GM23338 (cell line): ENCODE results near the gene ATP9B. TPM values are rescaled to one million over a fixed set of nuclear protein-coding genes. Genes with fewer than 3 reads are reported as not detected.

ENCODE experiments used
- ATAC-seq: fragments of 200-7000 bp; cut with Tn5 transposase; 3 replicates; pipeline ENCODE4 v1.9.1; 2020
- DNase-seq: peaks from one replicate; pipeline ENCODE4 v3.0.0-alpha.2; 2015; ENCODE audit warnings: low spot score
- H2AFZ ChIP-seq: fragments of 200-600 bp; sonication (generic); 2 replicates; pipeline ENCODE4 v1.8.0; 2016; ENCODE audit warnings: antibody characterized with exemption, mild to moderate bottlenecking, moderate library complexity
- H3F3A ChIP-seq: fragments of 200-600 bp; sonication (generic); replicated peaks from 2 replicates; pipeline ENCODE4 v1.8.0; 2017; ENCODE audit warnings: antibody characterized with exemption, mixed run types, low read depth
- H3K27ac ChIP-seq: fragments of 200-600 bp; sonication (generic); 2 replicates; pipeline ENCODE4 v1.6.1; 2016; ENCODE audit warnings: low read depth
- H3K27me3 ChIP-seq: fragments of 200-600 bp; sonication (generic); 2 replicates; pipeline ENCODE4 v1.8.0; 2016; ENCODE audit warnings: mild to moderate bottlenecking, mixed run types, moderate library complexity; ENCODE audit not compliant: insufficient read depth
- H3K36me3 ChIP-seq: fragments of 200-600 bp; sonication (generic); 2 replicates; pipeline ENCODE4 v1.8.0; 2016; ENCODE audit warnings: mild to moderate bottlenecking; ENCODE audit not compliant: insufficient read depth
- H3K4me1 ChIP-seq: fragments of 200-600 bp; sonication (generic); 2 replicates; pipeline ENCODE4 v1.8.0; 2016; ENCODE audit warnings: mild to moderate bottlenecking, moderate library complexity; ENCODE audit not compliant: insufficient read depth
- H3K4me2 ChIP-seq: fragments of 200-600 bp; sonication (generic); 2 replicates; pipeline ENCODE4 v1.7.1; 2017; ENCODE audit warnings: mixed run types
- H3K4me3 ChIP-seq: fragments of 200-600 bp; sonication (generic); 2 replicates; pipeline ENCODE4 v1.6.1; 2016; ENCODE audit warnings: mixed run types
- H3K79me2 ChIP-seq: fragments of 200-600 bp; sonication (generic); replicated peaks from 2 replicates; pipeline ENCODE4 v1.8.0; 2017; ENCODE audit warnings: mild to moderate bottlenecking; ENCODE audit not compliant: insufficient read depth
- H3K9me2 ChIP-seq: fragments of 200-600 bp; sonication (generic); 2 replicates; pipeline ENCODE4 v1.8.0; 2017; ENCODE audit not compliant: insufficient read depth
- H4K20me1 ChIP-seq: fragments of 200-600 bp; sonication (generic); replicated peaks from 2 replicates; pipeline ENCODE4 v1.8.0; 2017; ENCODE audit warnings: mild to moderate bottlenecking; ENCODE audit not compliant: insufficient read depth
- H3K27ac Mint-ChIP-seq: 2 replicates; pipeline ENCODE4 v1.8.0; 2020; ENCODE audit warnings: inconsistent platforms, mild to moderate bottlenecking, moderate library complexity, mixed read lengths
- H3K27me3 Mint-ChIP-seq: 3 replicates; pipeline ENCODE4 v1.8.0; 2022; ENCODE audit warnings: low read depth, mild to moderate bottlenecking, moderate library complexity, mixed read lengths, inconsistent platforms; ENCODE audit not compliant: insufficient read depth, poor library complexity
- H3K36me3 Mint-ChIP-seq: 3 replicates; pipeline ENCODE4 v1.8.0; 2021; ENCODE audit warnings: low read depth, mild to moderate bottlenecking, inconsistent platforms, moderate library complexity, mixed read lengths
- H3K4me1 Mint-ChIP-seq: 3 replicates; pipeline ENCODE4 v1.8.0; 2020; ENCODE audit warnings: mild to moderate bottlenecking, inconsistent platforms, mixed read lengths
- H3K4me3 Mint-ChIP-seq: 3 replicates; pipeline ENCODE4 v1.8.0; 2021; ENCODE audit warnings: moderate library complexity, mild to moderate bottlenecking, inconsistent platforms, mixed read lengths
- H3K9me3 Mint-ChIP-seq: 3 replicates; pipeline ENCODE4 v1.8.0; 2020; ENCODE audit warnings: moderate library complexity, mild to moderate bottlenecking, inconsistent platforms, mixed read lengths
- CREB1 ChIP-seq: fragments of 250-450 bp; sonication (Bioruptor Pico); IDR thresholded peaks from 2 replicates; pipeline ENCODE4 v1.5.0; 2020; ENCODE audit warnings: low read depth, mild to moderate bottlenecking, moderate library complexity
- EZH2phosphoT487 ChIP-seq: fragments of 200-600 bp; sonication (generic); IDR thresholded peaks from one replicate; pipeline ENCODE4 v1.8.1; 2018; ENCODE audit warnings: antibody characterized with exemption; ENCODE audit not compliant: unreplicated experiment
- POLR2AphosphoS5 ChIP-seq: IDR thresholded peaks from 2 replicates; pipeline ENCODE4 v1.6.1; 2016; ENCODE audit warnings: antibody characterized with exemption, low read depth
- REST ChIP-seq: IDR thresholded peaks from one replicate; pipeline ENCODE4 v1.6.1; 2018; ENCODE audit warnings: antibody characterized with exemption; ENCODE audit not compliant: unreplicated experiment
- ZNF462 ChIP-seq: fragments of 250-450 bp; sonication (Bioruptor Pico); IDR thresholded peaks from 2 replicates; pipeline ENCODE4 v1.5.0; 2020; ENCODE audit warnings: mild to moderate bottlenecking, moderate library complexity
- polyA plus RNA-seq: library from polyadenylated mRNA; unstranded; fragments of >200 nt; fragmentation: Nextera tagmentation; extraction: Ambion mirVana; gene quantifications from 2 replicates; pipeline ENCODE4 v1.2.1, GENCODE V29; 2016
- total RNA-seq: library from RNA; depleted of rRNA; stranded (reverse); fragments of >200 nt; shearing (Covaris generic); gene quantifications from 2 replicates; pipeline ENCODE4 v1.2.3, GENCODE V29; 2014

Gene ATP9B
- total and polyA plus RNA-seq, 2 experiments from 2014 or later = 14.2 to 25.6 TPM

GRCh38 chr18:79283131-79283810 is 214.1 kb downstream of the ATP9B start (continued):
- TF ChIP-seq ZNF462 = no peak

GRCh38 chr18:79283929-79284328 is 214.7 kb downstream of the ATP9B start:
- Histone ChIP-seq H3K4me2 (no peak overlapping the region), H3K36me3 (0 out of 2 replicates have a peak, but pooled peaks cover 1% of the 10 kb centered on the region), H3K4me3 (no peak overlapping the region), H3K27ac (no peak overlapping the region), H3K9me2 (no peaks in the 10 kb centered on the region), H4K20me1 (no peaks in the 10 kb centered on the region), H3F3A (no peaks in the 10 kb centered on the region), H3K79me2 (no peaks in the 10 kb centered on the region), H3K4me1 (no peaks in the 10 kb centered on the region), H2AFZ (no peak overlapping the region), H3K27me3 (no peaks in the 10 kb centered on the region)
- H3K27ac Mint-ChIP-seq = no peak overlapping the region
- H3K27me3 Mint-ChIP-seq = no peaks in the 10 kb centered on the region
- no peaks in the 10 kb centered on the region for H3K4me1 Mint-ChIP-seq
- no peak overlapping the region for H3K4me3 Mint-ChIP-seq
- peaks cover 9% of the 10 kb centered on the region for H3K9me3 Mint-ChIP-seq
- peaks cover 9% of the 10 kb centered on the region; the same call in 2 of the 3 replicates for H3K36me3 Mint-ChIP-seq
- no peak for ATAC-seq
- DNase-seq = no peak
- TF ChIP-seq REST (no peak), EZH2phosphoT487 (no peak), ZNF462 (no peak), POLR2AphosphoS5 (no peak), CREB1 (no peak)
